Endodermal cell (in vitro differentiated cells): ENCODE measurements around the gene ELL2. TPM values are rescaled to one million over a fixed set of nuclear protein-coding genes. Genes with fewer than 3 reads are reported as not detected.

Source experiments
- DNase-seq: peaks from one replicate; pipeline ENCODE4 v3.0.0-alpha.2; 2017
- H3K27ac ChIP-seq: 2 replicates; pipeline ENCODE4 v1.5.1; 2013; ENCODE audit warnings: mild to moderate bottlenecking, low read depth, low read length, moderate library complexity
- H3K27me3 ChIP-seq: 2 replicates; pipeline ENCODE4 v1.6.1; 2013; ENCODE audit warnings: mild to moderate bottlenecking, low read length, moderate library complexity; ENCODE audit not compliant: insufficient read depth, control insufficient read depth, poor library complexity, severe bottlenecking
- H3K36me3 ChIP-seq: 2 replicates; pipeline ENCODE4 v1.7.0; 2013; ENCODE audit warnings: mild to moderate bottlenecking, low read length, moderate library complexity; ENCODE audit not compliant: control insufficient read depth, insufficient read depth
- H3K4me1 ChIP-seq: one replicate; pipeline ENCODE4 v1.7.0; 2013; ENCODE audit warnings: low read length; ENCODE audit not compliant: control insufficient read depth, insufficient read depth
- H3K4me3 ChIP-seq: 2 replicates; pipeline ENCODE4 v1.5.1; 2013; ENCODE audit warnings: mild to moderate bottlenecking, low read length, moderate library complexity
- H3K9ac ChIP-seq: 2 replicates; pipeline ENCODE4 v1.6.1; 2013; ENCODE audit warnings: mild to moderate bottlenecking, low read length, moderate library complexity; ENCODE audit not compliant: poor library complexity, severe bottlenecking; ENCODE audit errors: extremely low read depth
- H3K9me3 ChIP-seq: 2 replicates; pipeline ENCODE4 v1.6.1; 2013; ENCODE audit warnings: mild to moderate bottlenecking, low read length, moderate library complexity; ENCODE audit not compliant: control insufficient read depth
- H3K27ac Mint-ChIP-seq: 2 replicates; pipeline ENCODE4 v1.8.0; 2020; ENCODE audit warnings: mixed read lengths
- H3K27me3 Mint-ChIP-seq: 2 replicates; pipeline ENCODE4 v1.8.0; 2021; ENCODE audit warnings: mild to moderate bottlenecking, mixed read lengths; ENCODE audit not compliant: insufficient read depth
- H3K36me3 Mint-ChIP-seq: 2 replicates; pipeline ENCODE4 v1.8.0; 2020; ENCODE audit warnings: low read depth, mixed read lengths
- H3K4me1 Mint-ChIP-seq: 2 replicates; pipeline ENCODE4 v1.8.0; 2020; ENCODE audit warnings: mixed read lengths
- H3K4me3 Mint-ChIP-seq: 2 replicates; pipeline ENCODE4 v1.8.0; 2020; ENCODE audit warnings: mild to moderate bottlenecking, moderate library complexity, mixed read lengths
- H3K9me3 Mint-ChIP-seq: 2 replicates; pipeline ENCODE4 v1.8.0; 2020; ENCODE audit warnings: mild to moderate bottlenecking, mixed read lengths
- CTCF ChIP-seq: fragments of 200-600 bp; sonication (generic); conservative IDR thresholded peaks from 2 replicates; pipeline ENCODE4 v1.5.0; 2021; ENCODE audit warnings: antibody characterized with exemption, mild to moderate bottlenecking
- WGBS, 2 experiments: methylation state at CpG; one replicate each; pipeline versions ENCODE4 v1.1.5 to v1.1.7; 2013; ENCODE audit warnings: missing lambda C conversion rate in 2 of 2, mixed read lengths in 1 of 2; ENCODE audit not compliant: insufficient coverage in 1 of 2, insufficient read length in 1 of 2; 5-methylcytosine and 5-hydroxymethylcytosine counted together
- total RNA-seq, 2 donors: library from RNA; stranded (reverse); fragmentation: NEBNext Ultra II Directional in 1 of 2; extraction: Animal tissue kit (Norgen Biotek cat#: 25700) in 1 of 2; gene quantifications; 2 replicates in 1 of 2; 3 replicates in 1 of 2; pipeline ENCODE4 v1.2.1, GENCODE V29; 2021

The ELL2 gene
- total RNA-seq, 2 donors from 2014 or later, result 28.6 to 44.1 TPM

DNA sequence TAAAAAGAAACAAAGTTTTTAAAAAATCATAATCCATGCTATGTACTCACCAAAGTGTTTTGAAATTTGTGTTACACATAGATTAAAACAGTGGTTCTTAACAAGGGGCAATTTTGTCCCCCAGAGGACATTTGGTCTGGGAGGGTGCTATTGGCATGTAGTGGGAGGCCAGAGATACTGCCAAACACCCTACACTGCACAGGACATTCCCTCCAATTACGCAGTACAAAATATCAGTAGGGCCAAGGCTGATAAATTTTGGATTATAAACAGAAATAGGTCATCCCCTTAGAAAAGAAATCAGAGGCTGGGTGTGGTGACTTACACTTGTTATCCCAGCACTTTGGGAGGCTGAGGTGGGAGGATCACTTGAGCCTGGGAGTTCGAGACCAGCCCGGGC lies 38.9 kb downstream of the ELL2 start:
- Histone ChIP-seq H3K4me1 (peaks cover 4% of the 10 kb centered on the region), H3K36me3 (peaks cover 29% of the 10 kb centered on the region), H3K27me3 (no peaks in the 10 kb centered on the region), H3K9me3 (no peaks in the 10 kb centered on the region), H3K4me3 (no peak overlapping the region), H3K27ac (no peak overlapping the region), H3K9ac (no peak overlapping the region)
- peaks cover 7% of the 10 kb centered on the region for H3K36me3 Mint-ChIP-seq
- peaks cover 31% of the 10 kb centered on the region for H3K4me1 Mint-ChIP-seq
- no peaks in the 10 kb centered on the region for H3K27me3 Mint-ChIP-seq
- peaks cover 4% of the 10 kb centered on the region for H3K9me3 Mint-ChIP-seq
- TF ChIP-seq CTCF, result no peak
- no peak for DNase-seq
- no peak overlapping the region for H3K27ac Mint-ChIP-seq
- H3K4me3 Mint-ChIP-seq, result no peak overlapping the region
- 93% methylated on average over 3 of the region's 3 CpGs; no CpG with 5 or more reads in 1 of the 2 experiments for WGBS, 2 experiments

- Mint-ChIP-seq H3K9me3 (peaks cover 4% of the 10 kb centered on the region), H3K4me1 (peaks cover 44% of the 10 kb centered on the region), H3K36me3 (peaks cover 5% of the 10 kb centered on the region), H3K4me3 (no peak overlapping the region), H3K27me3 (no peaks in the 10 kb centered on the region), H3K27ac (no peak overlapping the region)
- peaks cover 41% of the 10 kb centered on the region for H3K36me3 ChIP-seq
- no peak overlapping the region for H3K27ac ChIP-seq
- no peaks in the 10 kb centered on the region for H3K9me3 ChIP-seq
- no peak for DNase-seq
- H3K9ac ChIP-seq, result no peak overlapping the region
- no peaks in the 10 kb centered on the region for H3K27me3 ChIP-seq
- H3K4me1 ChIP-seq, result peaks cover 7% of the 10 kb centered on the region
- H3K4me3 ChIP-seq, result no peak overlapping the region
- 97 to 100% methylated on average over 2 to 3 of the region's 3 CpGs for WGBS, 2 experiments
- no peak for TF ChIP-seq CTCF
These were observed 40.1 kb downstream of the ELL2 start for GRCh38 chr5:95921501-95921900.

DNA sequence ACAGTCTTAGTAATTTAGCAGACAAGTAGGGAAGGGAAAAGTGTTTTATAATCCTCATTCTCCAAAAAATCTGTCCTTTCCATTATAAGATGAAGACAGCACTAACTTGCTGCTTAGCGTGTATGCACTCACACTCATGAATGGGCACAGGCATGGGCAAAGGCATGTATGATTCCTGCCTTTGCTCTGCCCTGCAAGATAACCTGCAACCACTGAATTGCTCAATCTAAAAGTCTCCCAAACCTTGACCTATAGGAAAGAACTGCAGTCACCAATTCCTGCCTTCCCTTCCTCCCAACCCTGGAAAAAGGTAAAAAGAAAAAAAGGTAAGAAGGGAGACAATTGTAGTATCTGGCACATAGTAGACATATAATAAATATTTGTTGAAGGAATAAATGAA lies 40.8 kb downstream of the ELL2 start:
- TF ChIP-seq CTCF, result no peak
- Histone ChIP-seq H3K4me3 (no peak overlapping the region), H3K27ac (no peak overlapping the region), H3K9ac (no peak overlapping the region), H3K36me3 (peaks cover 37% of the 10 kb centered on the region), H3K4me1 (peaks cover 7% of the 10 kb centered on the region), H3K9me3 (no peaks in the 10 kb centered on the region), H3K27me3 (no peaks in the 10 kb centered on the region)
- Mint-ChIP-seq H3K9me3 (peaks cover 4% of the 10 kb centered on the region), H3K36me3 (peaks cover 5% of the 10 kb centered on the region), H3K27ac (no peak overlapping the region), H3K4me1 (peaks cover 49% of the 10 kb centered on the region), H3K27me3 (no peaks in the 10 kb centered on the region), H3K4me3 (no peak overlapping the region)
- DNase-seq, result no peak
- WGBS, 2 experiments, result 86 to 98% methylated on average over 1 of the region's 1 CpG
